HEK293 (cell line): Measurements from ENCODE around the gene RPS6KA2.

Experiments used
- CTCF ChIA-PET: fragments of 350-600 bp; formaldehyde crosslinking; extraction: SDS; loops from one replicate; lab custom pipeline; 2021; ENCODE audit warnings: antibody characterized with exemption; lab: Yijun Ruan, JAX
- POLR2A ChIA-PET: fragments of 300-600 bp; formaldehyde crosslinking; extraction: SDS; loops from one replicate; lab custom pipeline; 2020; ENCODE audit warnings: antibody characterized with exemption, inconsistent platforms; lab: Yijun Ruan, JAX
- H3K27ac ChIP-seq: fragments of 200-500 bp; sonication (Bioruptor generic); 2 replicates; pipeline ENCODE4 v1.5.1; 2014; ENCODE audit warnings: low read depth, low read length, control low read depth, inconsistent platforms; ENCODE audit errors: extremely low read depth
- H3K36me3 ChIP-seq, 2 experiments: fragments of 200-500 bp in 1 of 2; sonication (Bioruptor generic) in 1 of 2; 1 replicate in 1 of 2; 2 replicates in 1 of 2; pipeline ENCODE4 v1.5.1; 2014 to 2017; ENCODE audit warnings: inconsistent platforms in 2 of 2, low read length in 2 of 2; ENCODE audit not compliant: control insufficient read depth in 2 of 2, insufficient read depth in 1 of 2
- H3K4me1 ChIP-seq: fragments of 200-500 bp; sonication (Bioruptor generic); 2 replicates; pipeline ENCODE4 v1.5.1; 2014; ENCODE audit warnings: mild to moderate bottlenecking, low read length, inconsistent platforms; ENCODE audit not compliant: control insufficient read depth, insufficient read depth
- H3K4me3 ChIP-seq: 2 replicates; pipeline ENCODE4 v1.5.1; 2011; ENCODE audit warnings: low read depth, mild to moderate bottlenecking, control low read depth, low read length, moderate library complexity
- H3K9me3 ChIP-seq: fragments of 200-500 bp; sonication (Bioruptor generic); 2 replicates; pipeline ENCODE4 v1.5.1; 2014; ENCODE audit warnings: low read depth, low read length, inconsistent platforms; ENCODE audit not compliant: control insufficient read depth, insufficient read depth
- HOXA7 ChIP-seq: sonication (generic); formaldehyde crosslinking; IDR thresholded peaks from 2 replicates; pipeline ENCODE4 v1.8.1; 2022; ENCODE audit warnings: missing genetic modification reagents, borderline replicate concordance
- KLF8 ChIP-seq: fragments of 450-650 bp; formaldehyde crosslinking; IDR thresholded peaks from 2 replicates; pipeline ENCODE4 v1.5.1; 2016; ENCODE audit warnings: missing biosample characterization, missing genetic modification characterization
- MYNN ChIP-seq: fragments of 450-650 bp; formaldehyde crosslinking; IDR thresholded peaks from 2 replicates; pipeline ENCODE4 v1.5.1; 2016; ENCODE audit warnings: missing biosample characterization, missing genetic modification characterization, borderline replicate concordance
- MZF1 ChIP-seq: fragments of 450-650 bp; formaldehyde crosslinking; IDR thresholded peaks from 2 replicates; pipeline ENCODE4 v1.5.1; 2017; ENCODE audit warnings: missing biosample characterization, missing genetic modification characterization, borderline replicate concordance
- OSR2 ChIP-seq: fragments of 450-650 bp; formaldehyde crosslinking; IDR thresholded peaks from 2 replicates; pipeline ENCODE4 v1.5.1; 2016; ENCODE audit warnings: missing biosample characterization, missing genetic modification characterization
- PRDM6 ChIP-seq: fragments of 450-650 bp; formaldehyde crosslinking; IDR thresholded peaks from 2 replicates; pipeline ENCODE4 v1.5.1; 2017; ENCODE audit warnings: missing biosample characterization, missing genetic modification characterization
- SCRT1 ChIP-seq: fragments of 450-650 bp; formaldehyde crosslinking; IDR thresholded peaks from 2 replicates; pipeline ENCODE4 v1.5.1; 2016; ENCODE audit warnings: missing biosample characterization, missing genetic modification characterization, borderline replicate concordance
- TRIM28 ChIP-seq: IDR thresholded peaks from 2 replicates; pipeline ENCODE4 v1.6.1; 2011; ENCODE audit warnings: low read length, control low read depth, borderline replicate concordance
- YY1 ChIP-seq: fragments of 450-650 bp; formaldehyde crosslinking; IDR thresholded peaks from 2 replicates; pipeline ENCODE4 v1.5.1; 2018; ENCODE audit warnings: missing biosample characterization, missing genetic modification characterization
- ZBTB17 ChIP-seq: fragments of 450-650 bp; formaldehyde crosslinking; IDR thresholded peaks from 2 replicates; pipeline ENCODE4 v1.5.1; 2016; ENCODE audit warnings: missing biosample characterization, missing genetic modification characterization
- ZBTB44 ChIP-seq: fragments of 450-650 bp; IDR thresholded peaks from 2 replicates; pipeline ENCODE4 v1.5.1; 2018; ENCODE audit warnings: missing biosample characterization, mild to moderate bottlenecking, missing genetic modification characterization
- ZFP3 ChIP-seq: fragments of 450-650 bp; formaldehyde crosslinking; IDR thresholded peaks from 2 replicates; pipeline ENCODE4 v1.5.1; 2016; ENCODE audit warnings: low read depth, missing biosample characterization, missing genetic modification characterization
- ZIC2 ChIP-seq: fragments of 450-650 bp; formaldehyde crosslinking; IDR thresholded peaks from 2 replicates; pipeline ENCODE4 v1.5.1; 2016; ENCODE audit warnings: missing biosample characterization, missing genetic modification characterization
- ZNF10 ChIP-seq: fragments of 450-650 bp; formaldehyde crosslinking; IDR thresholded peaks from 2 replicates; pipeline ENCODE4 v1.5.1; 2017; ENCODE audit warnings: missing biosample characterization, missing genetic modification characterization
- ZNF133 ChIP-seq: fragments of 450-650 bp; formaldehyde crosslinking; IDR thresholded peaks from 2 replicates; pipeline ENCODE4 v1.5.1; 2016; ENCODE audit warnings: missing biosample characterization, missing genetic modification characterization
- ZNF148 ChIP-seq: fragments of 450-650 bp; formaldehyde crosslinking; IDR thresholded peaks from 2 replicates; pipeline ENCODE4 v1.5.0; 2017; ENCODE audit warnings: missing biosample characterization, missing genetic modification characterization, borderline replicate concordance
- ZNF16 ChIP-seq: fragments of 450-650 bp; formaldehyde crosslinking; IDR thresholded peaks from 2 replicates; pipeline ENCODE4 v1.5.1; 2016; ENCODE audit warnings: low read depth, missing biosample characterization, missing genetic modification characterization
- ZNF169 ChIP-seq: fragments of 450-650 bp; formaldehyde crosslinking; IDR thresholded peaks from 2 replicates; pipeline ENCODE4 v1.5.1; 2016; ENCODE audit warnings: missing biosample characterization, missing genetic modification characterization
- ZNF184 ChIP-seq: fragments of 450-650 bp; IDR thresholded peaks from 2 replicates; pipeline ENCODE4 v1.5.1; 2018; ENCODE audit warnings: missing biosample characterization, mild to moderate bottlenecking, missing genetic modification characterization
- ZNF214 ChIP-seq: fragments of 450-650 bp; formaldehyde crosslinking; IDR thresholded peaks from 2 replicates; pipeline ENCODE4 v1.5.1; 2017; ENCODE audit warnings: missing biosample characterization, mild to moderate bottlenecking, missing genetic modification characterization, borderline replicate concordance
- ZNF223 ChIP-seq: fragments of 450-650 bp; formaldehyde crosslinking; IDR thresholded peaks from 2 replicates; pipeline ENCODE4 v1.5.1; 2016; ENCODE audit warnings: missing biosample characterization, missing genetic modification characterization
- ZNF354C ChIP-seq: fragments of 450-650 bp; formaldehyde crosslinking; IDR thresholded peaks from 2 replicates; pipeline ENCODE4 v1.5.1; 2016; ENCODE audit warnings: missing biosample characterization, missing genetic modification characterization, low read depth, borderline replicate concordance
- ZNF433 ChIP-seq: fragments of 450-650 bp; formaldehyde crosslinking; IDR thresholded peaks from 2 replicates; pipeline ENCODE4 v1.5.1; 2016; ENCODE audit warnings: missing biosample characterization, missing genetic modification characterization, low read depth
- ZNF549 ChIP-seq: fragments of 450-650 bp; IDR thresholded peaks from 2 replicates; pipeline ENCODE4 v1.5.1; 2018; ENCODE audit warnings: missing biosample characterization, missing genetic modification characterization, mild to moderate bottlenecking, inconsistent platforms, moderate library complexity
- ZNF558 ChIP-seq: fragments of 450-650 bp; formaldehyde crosslinking; IDR thresholded peaks from 2 replicates; pipeline ENCODE4 v1.5.1; 2016; ENCODE audit warnings: missing biosample characterization, missing genetic modification characterization
- ZNF610 ChIP-seq: fragments of 450-650 bp; formaldehyde crosslinking; IDR thresholded peaks from 2 replicates; pipeline ENCODE4 v1.5.1; 2016; ENCODE audit warnings: missing biosample characterization, missing genetic modification characterization, borderline replicate concordance
- ZNF623 ChIP-seq: fragments of 450-650 bp; formaldehyde crosslinking; IDR thresholded peaks from 2 replicates; pipeline ENCODE4 v1.5.1; 2016; ENCODE audit warnings: missing biosample characterization, missing genetic modification characterization
- ZNF747 ChIP-seq: fragments of 450-650 bp; formaldehyde crosslinking; IDR thresholded peaks from 2 replicates; pipeline ENCODE4 v1.5.1; 2016; ENCODE audit warnings: missing biosample characterization, missing genetic modification characterization
- ZSCAN30 ChIP-seq: fragments of 450-650 bp; IDR thresholded peaks from 2 replicates; pipeline ENCODE4 v1.5.1; 2018; ENCODE audit warnings: missing biosample characterization, mild to moderate bottlenecking, missing genetic modification characterization, moderate library complexity
- TF ChIP-seq, protein P1 (sequence below): fragments of 450-650 bp; formaldehyde crosslinking; IDR thresholded peaks from 2 replicates; pipeline ENCODE4 v1.5.1; 2017; ENCODE audit warnings: missing biosample characterization, missing genetic modification characterization

Gene RPS6KA2

GRCh38 chr6:166595061-166595780 is 31.8 kb downstream of the RPS6KA2 start:
- Histone ChIP-seq H3K36me3 (no peaks in the 10 kb centered on the region), H3K4me3 (no peak overlapping the region), H3K4me1 (no peaks in the 10 kb centered on the region; the same call in 1 of the 2 replicates), H3K27ac (no peak overlapping the region), H3K9me3 (no peaks in the 10 kb centered on the region)
- TF ChIP-seq ZBTB44 (tag by site-specific recombination), result no peak
- no peak for TF ChIP-seq ZNF10 (tag by site-specific recombination)
- no peak for TF ChIP-seq ZNF623 (tag by site-specific recombination)
- no peak for TF ChIP-seq ZNF148 (tag by site-specific recombination)
- TF ChIP-seq ZNF169 (tag by site-specific recombination), result no peak
- no peak for TF ChIP-seq MYNN (tag by site-specific recombination)
- no peak for TF ChIP-seq TRIM28
- no peak for TF ChIP-seq ZIC2 (tag by site-specific recombination)
- no peak for TF ChIP-seq MZF1 (tag by site-specific recombination)
- TF ChIP-seq ZBTB17 (tag by site-specific recombination), result no peak
- TF ChIP-seq KLF8, result no peak
- TF ChIP-seq ZNF133 (tag by site-specific recombination), result no peak
- no peak for TF ChIP-seq ZFP3 (tag by site-specific recombination)
- ChIA-PET CTCF (no interaction called here), POLR2A (interaction anchor here (0.8 kb wide), 1 partner anchor 31 kb away, joined by 3 read pairs; no protein-coding TSS in a partner anchor)

- POLR2A ChIA-PET, result no interaction called here
- TF ChIP-seq, protein P1, sequence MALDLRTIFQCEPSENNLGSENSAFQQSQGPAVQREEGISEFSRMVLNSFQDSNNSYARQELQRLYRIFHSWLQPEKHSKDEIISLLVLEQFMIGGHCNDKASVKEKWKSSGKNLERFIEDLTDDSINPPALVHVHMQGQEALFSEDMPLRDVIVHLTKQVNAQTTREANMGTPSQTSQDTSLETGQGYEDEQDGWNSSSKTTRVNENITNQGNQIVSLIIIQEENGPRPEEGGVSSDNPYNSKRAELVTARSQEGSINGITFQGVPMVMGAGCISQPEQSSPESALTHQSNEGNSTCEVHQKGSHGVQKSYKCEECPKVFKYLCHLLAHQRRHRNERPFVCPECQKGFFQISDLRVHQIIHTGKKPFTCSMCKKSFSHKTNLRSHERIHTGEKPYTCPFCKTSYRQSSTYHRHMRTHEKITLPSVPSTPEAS (tag by site-specific recombination), result no peak
- TF ChIP-seq ZNF16 (tag by site-specific recombination) (no peak), ZNF354C (tag by site-specific recombination) (no peak), HOXA7 (no peak), ZNF549 (no peak), ZNF214 (tag by site-specific recombination) (no peak), ZNF747 (tag by site-specific recombination) (no peak), ZNF558 (tag by site-specific recombination) (no peak), ZSCAN30 (tag by site-specific recombination) (no peak), OSR2 (tag by site-specific recombination) (no peak), ZNF184 (tag by site-specific recombination) (no peak), SCRT1 (no peak), PRDM6 (no peak), MYNN (tag by site-specific recombination) (no peak), ZNF610 (tag by site-specific recombination) (no peak), ZNF223 (tag by site-specific recombination) (no peak), YY1 (tag by site-specific recombination) (no peak), ZNF433 (tag by site-specific recombination) (no peak)
Observed at GRCh38 chr6:166592821-166593220, 34.2 kb downstream of the RPS6KA2 start.

More at GRCh38 chr6:166592821-166593220, 34.2 kb downstream of the RPS6KA2 start:
- Histone ChIP-seq H3K4me3 (no peak overlapping the region), H3K9me3 (no peaks in the 10 kb centered on the region), H3K36me3 (no peaks in the 10 kb centered on the region), H3K27ac (no peak overlapping the region), H3K4me1 (no peaks in the 10 kb centered on the region; the same call in 1 of the 2 replicates)
- CTCF ChIA-PET, result interaction anchor here (0.6 kb wide), 1 partner anchor 47 kb away, joined by 4 read pairs; no protein-coding TSS in a partner anchor
